ENCODE data around the gene PI4KA. TPM values are rescaled to one million over a fixed set of nuclear protein-coding genes. Genes with fewer than 3 reads are reported as not detected.

PI4KA gene
- total and polyA plus RNA-seq, 2 experiments from 2014 or later: 17.1 to 38.1 TPM

DNA sequence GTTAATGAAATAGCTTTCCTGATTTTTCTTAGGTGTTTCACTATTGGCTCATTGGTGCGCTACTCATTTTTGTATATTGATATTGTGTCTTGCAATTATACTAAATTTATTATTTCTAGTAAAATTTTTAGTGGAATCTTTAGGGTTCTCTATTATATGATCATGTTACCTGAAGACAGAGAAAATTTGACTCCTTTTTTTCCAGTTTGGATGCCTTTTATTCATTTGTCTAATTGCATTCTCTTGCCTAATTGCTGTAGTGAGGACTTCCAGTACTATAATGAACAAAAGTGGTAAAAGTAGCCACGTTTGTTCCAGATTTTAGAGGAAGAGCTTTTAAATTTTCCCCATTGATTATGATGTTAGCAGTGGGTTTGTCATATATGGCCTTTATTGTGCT lies 198.7 kb downstream of the PI4KA start:
- no peaks in the 10 kb centered on the region for H3K4me1 ChIP-seq (ENCODE audit: insufficient read depth)
- Mint-ChIP-seq H3K4me1 (no peaks in the 10 kb centered on the region), H3K27me3 (ENCODE audit: insufficient read depth, low read depth, poor library complexity) (peaks cover 2% of the 10 kb centered on the region), H3K36me3 (ENCODE audit: low read depth) (no peaks in the 10 kb centered on the region), H3K27ac (no peak overlapping the region), H3K4me3 (no peak overlapping the region), H3K9me3 (no peaks in the 10 kb centered on the region; the same call in 2 of the 3 replicates)
- no peak overlapping the region for H3K4me3 ChIP-seq
- no peaks in the 10 kb centered on the region for H3K79me2 ChIP-seq (replicated peaks; ENCODE audit: insufficient read depth)
- H3K27ac ChIP-seq (ENCODE audit: low read depth): no peak overlapping the region
- H3F3A ChIP-seq (replicated peaks; ENCODE audit: low read depth): no peaks in the 10 kb centered on the region
- H3K27me3 ChIP-seq (ENCODE audit: insufficient read depth): no peaks in the 10 kb centered on the region
- no peak overlapping the region for H2AFZ ChIP-seq
- H4K20me1 ChIP-seq (replicated peaks; ENCODE audit: insufficient read depth): no peaks in the 10 kb centered on the region
- H3K9me2 ChIP-seq (ENCODE audit: insufficient read depth): 0 out of 2 replicates have a peak, but pooled peaks cover 2% of the 10 kb centered on the region
- H3K36me3 ChIP-seq (ENCODE audit: insufficient read depth): no peaks in the 10 kb centered on the region
- ATAC-seq: no peak
- TF ChIP-seq NANOG (IDR thresholded peaks at IDR 0.05; ENCODE audit: borderline replicate concordance) (no peak), POLR2AphosphoS5 (IDR thresholded peaks at IDR 0.05; ENCODE audit: low read depth) (no peak), ZNF114 (CRISPR knock-in tag; IDR thresholded peaks at IDR 0.05) (no peak), CREB1 (CRISPR knock-in tag; IDR thresholded peaks at IDR 0.05; ENCODE audit: low read depth) (no peak), STAT1 (IDR thresholded peaks at IDR 0.05; ENCODE audit: unreplicated experiment) (no peak), EZH2 (IDR thresholded peaks at IDR 0.05; ENCODE audit: low read depth, unreplicated experiment) (no peak), ZNF331 (CRISPR knock-in tag; IDR thresholded peaks at IDR 0.05; ENCODE audit: low read depth) (no peak), EZH2phosphoT487 (IDR thresholded peaks at IDR 0.05; ENCODE audit: unreplicated experiment) (no peak), JUNB (IDR thresholded peaks at IDR 0.05; ENCODE audit: unreplicated experiment) (no peak), ETS1 (IDR thresholded peaks at IDR 0.05) (no peak), ZNF462 (CRISPR knock-in tag; IDR thresholded peaks at IDR 0.05) (no peak)
- TF ChIP-seq, protein P1, sequence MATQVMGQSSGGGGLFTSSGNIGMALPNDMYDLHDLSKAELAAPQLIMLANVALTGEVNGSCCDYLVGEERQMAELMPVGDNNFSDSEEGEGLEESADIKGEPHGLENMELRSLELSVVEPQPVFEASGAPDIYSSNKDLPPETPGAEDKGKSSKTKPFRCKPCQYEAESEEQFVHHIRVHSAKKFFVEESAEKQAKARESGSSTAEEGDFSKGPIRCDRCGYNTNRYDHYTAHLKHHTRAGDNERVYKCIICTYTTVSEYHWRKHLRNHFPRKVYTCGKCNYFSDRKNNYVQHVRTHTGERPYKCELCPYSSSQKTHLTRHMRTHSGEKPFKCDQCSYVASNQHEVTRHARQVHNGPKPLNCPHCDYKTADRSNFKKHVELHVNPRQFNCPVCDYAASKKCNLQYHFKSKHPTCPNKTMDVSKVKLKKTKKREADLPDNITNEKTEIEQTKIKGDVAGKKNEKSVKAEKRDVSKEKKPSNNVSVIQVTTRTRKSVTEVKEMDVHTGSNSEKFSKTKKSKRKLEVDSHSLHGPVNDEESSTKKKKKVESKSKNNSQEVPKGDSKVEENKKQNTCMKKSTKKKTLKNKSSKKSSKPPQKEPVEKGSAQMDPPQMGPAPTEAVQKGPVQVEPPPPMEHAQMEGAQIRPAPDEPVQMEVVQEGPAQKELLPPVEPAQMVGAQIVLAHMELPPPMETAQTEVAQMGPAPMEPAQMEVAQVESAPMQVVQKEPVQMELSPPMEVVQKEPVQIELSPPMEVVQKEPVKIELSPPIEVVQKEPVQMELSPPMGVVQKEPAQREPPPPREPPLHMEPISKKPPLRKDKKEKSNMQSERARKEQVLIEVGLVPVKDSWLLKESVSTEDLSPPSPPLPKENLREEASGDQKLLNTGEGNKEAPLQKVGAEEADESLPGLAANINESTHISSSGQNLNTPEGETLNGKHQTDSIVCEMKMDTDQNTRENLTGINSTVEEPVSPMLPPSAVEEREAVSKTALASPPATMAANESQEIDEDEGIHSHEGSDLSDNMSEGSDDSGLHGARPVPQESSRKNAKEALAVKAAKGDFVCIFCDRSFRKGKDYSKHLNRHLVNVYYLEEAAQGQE (IDR thresholded peaks at IDR 0.05; ENCODE audit: unreplicated experiment): no peak
- TF ChIP-seq, protein P2, sequence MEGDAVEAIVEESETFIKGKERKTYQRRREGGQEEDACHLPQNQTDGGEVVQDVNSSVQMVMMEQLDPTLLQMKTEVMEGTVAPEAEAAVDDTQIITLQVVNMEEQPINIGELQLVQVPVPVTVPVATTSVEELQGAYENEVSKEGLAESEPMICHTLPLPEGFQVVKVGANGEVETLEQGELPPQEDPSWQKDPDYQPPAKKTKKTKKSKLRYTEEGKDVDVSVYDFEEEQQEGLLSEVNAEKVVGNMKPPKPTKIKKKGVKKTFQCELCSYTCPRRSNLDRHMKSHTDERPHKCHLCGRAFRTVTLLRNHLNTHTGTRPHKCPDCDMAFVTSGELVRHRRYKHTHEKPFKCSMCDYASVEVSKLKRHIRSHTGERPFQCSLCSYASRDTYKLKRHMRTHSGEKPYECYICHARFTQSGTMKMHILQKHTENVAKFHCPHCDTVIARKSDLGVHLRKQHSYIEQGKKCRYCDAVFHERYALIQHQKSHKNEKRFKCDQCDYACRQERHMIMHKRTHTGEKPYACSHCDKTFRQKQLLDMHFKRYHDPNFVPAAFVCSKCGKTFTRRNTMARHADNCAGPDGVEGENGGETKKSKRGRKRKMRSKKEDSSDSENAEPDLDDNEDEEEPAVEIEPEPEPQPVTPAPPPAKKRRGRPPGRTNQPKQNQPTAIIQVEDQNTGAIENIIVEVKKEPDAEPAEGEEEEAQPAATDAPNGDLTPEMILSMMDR (conservative IDR thresholded peaks at IDR 0.05; ENCODE audit: low read depth in 2 of 2): no peak
- no peak for DNase-seq (ENCODE audit: low spot score)
- H3K4me2 ChIP-seq: no peak overlapping the region
